ENCODE data around the gene SGF29. TPM values are rescaled to one million over a fixed set of nuclear protein-coding genes. Genes with fewer than 3 reads are reported as not detected.

SGF29 gene
- total RNA-seq, 1 experiment from 2014 or later: 22.3 TPM

DNA sequence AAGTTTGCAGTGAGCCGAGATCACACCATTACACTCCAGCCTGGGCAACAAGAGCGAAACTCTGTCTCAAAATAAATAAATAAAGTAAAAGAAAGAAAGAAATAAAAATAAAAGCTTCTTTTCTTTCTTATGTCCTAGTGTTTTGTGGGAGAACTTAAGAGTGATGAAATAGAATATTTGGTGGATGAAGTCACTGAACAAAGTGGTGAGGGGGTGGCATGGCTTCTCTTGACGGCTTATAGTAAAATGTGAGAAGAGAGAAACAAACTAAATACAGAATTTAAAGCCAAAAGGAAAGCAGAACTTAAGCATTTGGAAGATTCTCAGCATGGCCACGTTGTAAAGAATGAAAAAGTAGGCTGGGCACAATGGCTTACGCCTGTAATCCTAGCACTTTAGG is 15.3 kb downstream of the SGF29 start:
- ChIA-PET CTCF (no interaction called here), POLR2A (ENCODE audit: unreplicated experiment) (no interaction called here)
- no peaks in the 10 kb centered on the region for H3K4me1 ChIP-seq (ENCODE audit: insufficient read depth, low read length)

DNA sequence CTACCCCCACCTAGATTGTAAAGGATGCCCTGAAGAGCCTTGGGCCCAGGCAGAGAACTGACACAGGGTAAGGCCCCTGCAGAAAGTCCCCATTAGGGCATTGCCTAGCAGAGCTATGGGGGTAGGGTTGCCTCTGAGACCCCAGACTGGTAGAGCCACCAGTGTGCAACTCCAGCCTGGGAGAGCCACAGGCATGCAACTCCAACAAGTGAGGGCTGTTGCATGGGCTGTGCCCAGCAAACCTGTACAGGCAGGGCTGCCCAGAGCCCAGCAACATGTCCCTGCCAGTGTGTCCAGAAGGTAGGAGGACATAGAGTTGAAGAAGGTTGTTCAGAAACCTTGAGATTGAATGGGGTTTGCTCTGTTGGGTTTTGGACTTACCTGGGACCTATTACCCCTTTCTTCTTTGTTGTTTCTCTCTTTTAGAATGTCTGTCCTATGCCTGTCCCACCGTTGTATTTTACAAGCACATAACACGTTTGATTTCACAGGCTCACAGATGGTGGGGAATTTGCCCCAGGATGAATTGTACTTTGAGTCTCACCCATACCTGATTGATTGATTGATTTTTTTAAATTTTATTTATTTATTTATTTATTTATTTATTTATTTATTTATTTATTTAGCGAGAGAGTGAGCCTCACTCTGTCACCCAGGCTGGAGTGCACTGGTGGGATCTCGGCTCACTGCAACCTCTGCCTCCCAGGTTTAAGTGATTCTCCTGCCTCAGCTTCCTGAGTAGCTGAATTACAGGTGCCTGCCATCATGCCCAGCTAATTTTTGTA is 16.4 kb downstream of the SGF29 start:
- no peak for TF ChIP-seq EZH2 (IDR thresholded peaks at IDR 0.05; ENCODE audit: low read length, unreplicated experiment)
- no peak for TF ChIP-seq EZH2phosphoT487 (IDR thresholded peaks at IDR 0.05; ENCODE audit: borderline replicate concordance, low read length)
- TF ChIP-seq, protein P1, sequence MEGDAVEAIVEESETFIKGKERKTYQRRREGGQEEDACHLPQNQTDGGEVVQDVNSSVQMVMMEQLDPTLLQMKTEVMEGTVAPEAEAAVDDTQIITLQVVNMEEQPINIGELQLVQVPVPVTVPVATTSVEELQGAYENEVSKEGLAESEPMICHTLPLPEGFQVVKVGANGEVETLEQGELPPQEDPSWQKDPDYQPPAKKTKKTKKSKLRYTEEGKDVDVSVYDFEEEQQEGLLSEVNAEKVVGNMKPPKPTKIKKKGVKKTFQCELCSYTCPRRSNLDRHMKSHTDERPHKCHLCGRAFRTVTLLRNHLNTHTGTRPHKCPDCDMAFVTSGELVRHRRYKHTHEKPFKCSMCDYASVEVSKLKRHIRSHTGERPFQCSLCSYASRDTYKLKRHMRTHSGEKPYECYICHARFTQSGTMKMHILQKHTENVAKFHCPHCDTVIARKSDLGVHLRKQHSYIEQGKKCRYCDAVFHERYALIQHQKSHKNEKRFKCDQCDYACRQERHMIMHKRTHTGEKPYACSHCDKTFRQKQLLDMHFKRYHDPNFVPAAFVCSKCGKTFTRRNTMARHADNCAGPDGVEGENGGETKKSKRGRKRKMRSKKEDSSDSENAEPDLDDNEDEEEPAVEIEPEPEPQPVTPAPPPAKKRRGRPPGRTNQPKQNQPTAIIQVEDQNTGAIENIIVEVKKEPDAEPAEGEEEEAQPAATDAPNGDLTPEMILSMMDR (conservative IDR thresholded peaks at IDR 0.05; ENCODE audit: low read depth, low read length): no peak
- no peaks in the 10 kb centered on the region for H3K9me2 ChIP-seq (replicated peaks; ENCODE audit: low read length)
- peaks cover 4% of the 10 kb centered on the region; the same call in 1 of the 2 replicates for H3K36me3 ChIP-seq (ENCODE audit: low read depth, low read length)
- DNase-seq: no peak
- H3K27ac ChIP-seq (ENCODE audit: low read length): no peak overlapping the region
- no peaks in the 10 kb centered on the region for H3K27me3 ChIP-seq (ENCODE audit: low read length)
- ChIA-PET POLR2A (ENCODE audit: unreplicated experiment) (no interaction called here), CTCF (no interaction called here)
- no peak overlapping the region for H3K4me3 ChIP-seq (ENCODE audit: low read length)
- no TSS peak for BruUV-seq (replicated peaks)
- no peaks in the 10 kb centered on the region for H3K79me2 ChIP-seq (ENCODE audit: low read length)
- peaks cover 6% of the 10 kb centered on the region; the same call in 1 of the 2 replicates for H3K9me3 ChIP-seq (ENCODE audit: low read length)
- intact Hi-C loops (cut with micrococcal nuclease): no loop called here
- 0 out of 2 replicates have a peak, but pooled peaks cover 3% of the 10 kb centered on the region for H3K4me1 ChIP-seq (ENCODE audit: insufficient read depth, low read length)
- ATAC-seq: no peak
- H2AFZ ChIP-seq (ENCODE audit: low read length): no peak overlapping the region
- H3F3A ChIP-seq (ENCODE audit: low read length, unreplicated experiment): no peaks in the 10 kb centered on the region
- H3K4me2 ChIP-seq (ENCODE audit: low read length): no peak overlapping the region
- H3K9ac ChIP-seq (ENCODE audit: low read length): no peak overlapping the region
- no peaks in the 10 kb centered on the region for H4K20me1 ChIP-seq (ENCODE audit: low read length)

More for the DNA sequence above, 15.3 kb downstream of the SGF29 start:
- Histone ChIP-seq H3K27ac (ENCODE audit: low read length) (no peak overlapping the region), H4K20me1 (ENCODE audit: low read length) (no peaks in the 10 kb centered on the region), H3K36me3 (ENCODE audit: low read depth, low read length) (peaks cover 4% of the 10 kb centered on the region; the same call in 1 of the 2 replicates), H3K9me3 (ENCODE audit: low read length) (peaks cover 6% of the 10 kb centered on the region; the same call in 1 of the 2 replicates), H3K79me2 (ENCODE audit: low read length) (no peaks in the 10 kb centered on the region), H3K9me2 (replicated peaks; ENCODE audit: low read length) (no peaks in the 10 kb centered on the region), H3K9ac (ENCODE audit: low read length) (no peak overlapping the region), H3K4me3 (ENCODE audit: low read length) (no peak overlapping the region), H3K27me3 (ENCODE audit: low read length) (no peaks in the 10 kb centered on the region), H3K4me2 (ENCODE audit: low read length) (no peak overlapping the region), H3F3A (ENCODE audit: low read length, unreplicated experiment) (no peaks in the 10 kb centered on the region), H2AFZ (ENCODE audit: low read length) (no peak overlapping the region)
- DNase-seq: no peak
- intact Hi-C loops (cut with micrococcal nuclease): no loop called here
- TF ChIP-seq EZH2 (IDR thresholded peaks at IDR 0.05; ENCODE audit: low read length, unreplicated experiment): no peak
- TF ChIP-seq, protein P1 (conservative IDR thresholded peaks at IDR 0.05; ENCODE audit: low read depth, low read length): no peak
- TF ChIP-seq EZH2phosphoT487 (IDR thresholded peaks at IDR 0.05; ENCODE audit: borderline replicate concordance, low read length): no peak
- BruUV-seq (replicated peaks): no TSS peak
- no peak for ATAC-seq
